HL-60 (cell line): ENCODE data around the gene SLC49A4.
A peak's percentile ranks its signal among the peaks of the same experiment; 100 is the strongest.

Experiments
- DNase-seq, 2 experiments: peaks; one replicate each; pipeline ENCODE4 v3.0.0-alpha.2; 2010 to 2020; ENCODE audit warnings: low read depth in 1 of 2, low spot score in 1 of 2
- H3K27ac ChIP-seq: fragments of 250-450 bp; sonication (Bioruptor Pico); replicated peaks from 2 replicates; pipeline ENCODE4 v1.5.1; 2020; ENCODE audit warnings: mild to moderate bottlenecking, moderate library complexity
- H3K27me3 ChIP-seq: fragments of 250-450 bp; sonication (Bioruptor Pico); 2 replicates; pipeline ENCODE4 v1.5.1; 2021; ENCODE audit warnings: mild to moderate bottlenecking, moderate library complexity; ENCODE audit not compliant: insufficient read depth, poor library complexity, severe bottlenecking
- H3K4me3 ChIP-seq: replicated peaks from 2 replicates; pipeline ENCODE4 v1.5.1; 2011; ENCODE audit warnings: mild to moderate bottlenecking, control low read depth, low read length; ENCODE audit not compliant: insufficient read depth
- CTCF ChIP-seq: IDR thresholded peaks from one replicate; pipeline ENCODE4 v1.5.1; 2011; ENCODE audit warnings: low read length, control low read depth, inconsistent platforms; ENCODE audit not compliant: insufficient read depth
- GABPA ChIP-seq: IDR thresholded peaks from 2 replicates; pipeline ENCODE4 v1.6.1; 2012; ENCODE audit warnings: low read depth
- POLR2AphosphoS5 ChIP-seq: IDR thresholded peaks from 2 replicates; pipeline ENCODE4 v1.6.1; 2012; ENCODE audit warnings: low read depth
- REST ChIP-seq: IDR thresholded peaks from 2 replicates; pipeline ENCODE4 v1.6.1; 2012; ENCODE audit warnings: low read depth; ENCODE audit not compliant: insufficient replicate concordance
- SPI1 ChIP-seq: IDR thresholded peaks from 2 replicates; pipeline ENCODE4 v1.6.1; 2012; ENCODE audit warnings: low read depth, mild to moderate bottlenecking, borderline replicate concordance

Gene SLC49A4

GRCh38 chr3:122915300-122916055 is 120.6 kb downstream of the SLC49A4 start:
- TF ChIP-seq GABPA (no peak), SPI1 (no peak), REST (no peak), POLR2AphosphoS5 (no peak), CTCF (no peak)
- Histone ChIP-seq H3K27ac (no peak overlapping the region), H3K4me3 (no peak overlapping the region), H3K27me3 (no peaks in the 10 kb centered on the region)
- DNase-seq = no peak

GRCh38 chr3:122916084-122916483 is 121.2 kb downstream of the SLC49A4 start:
- no peak for DNase-seq
- Histone ChIP-seq H3K27me3 (no peaks in the 10 kb centered on the region), H3K27ac (no peak overlapping the region), H3K4me3 (no peak overlapping the region)
- TF ChIP-seq SPI1 (0 out of 2 replicates have a peak, but pooled peaks have one; percentile 8), REST (no peak)

GRCh38 chr3:122916580-122916979 is 121.7 kb downstream of the SLC49A4 start:
- Histone ChIP-seq H3K27ac (no peak overlapping the region), H3K27me3 (peaks cover 4% of the 10 kb centered on the region), H3K4me3 (no peak overlapping the region)
- no peak for DNase-seq
- TF ChIP-seq POLR2AphosphoS5 (no peak), REST (peak; percentile 44)

- Histone ChIP-seq H3K27ac (no peak overlapping the region), H3K27me3 (peaks cover 12% of the 10 kb centered on the region), H3K4me3 (no peak overlapping the region)
- no peak for DNase-seq
- no peak for TF ChIP-seq GABPA
- no peak for TF ChIP-seq REST
- no peak for TF ChIP-seq SPI1
- no peak for TF ChIP-seq CTCF
- no peak for TF ChIP-seq POLR2AphosphoS5
These were observed 122.5 kb downstream of the SLC49A4 start for GRCh38 chr3:122917412-122917811.
